ENCODE results near the gene EPRS1.

- TF ChIP-seq, protein P1, sequence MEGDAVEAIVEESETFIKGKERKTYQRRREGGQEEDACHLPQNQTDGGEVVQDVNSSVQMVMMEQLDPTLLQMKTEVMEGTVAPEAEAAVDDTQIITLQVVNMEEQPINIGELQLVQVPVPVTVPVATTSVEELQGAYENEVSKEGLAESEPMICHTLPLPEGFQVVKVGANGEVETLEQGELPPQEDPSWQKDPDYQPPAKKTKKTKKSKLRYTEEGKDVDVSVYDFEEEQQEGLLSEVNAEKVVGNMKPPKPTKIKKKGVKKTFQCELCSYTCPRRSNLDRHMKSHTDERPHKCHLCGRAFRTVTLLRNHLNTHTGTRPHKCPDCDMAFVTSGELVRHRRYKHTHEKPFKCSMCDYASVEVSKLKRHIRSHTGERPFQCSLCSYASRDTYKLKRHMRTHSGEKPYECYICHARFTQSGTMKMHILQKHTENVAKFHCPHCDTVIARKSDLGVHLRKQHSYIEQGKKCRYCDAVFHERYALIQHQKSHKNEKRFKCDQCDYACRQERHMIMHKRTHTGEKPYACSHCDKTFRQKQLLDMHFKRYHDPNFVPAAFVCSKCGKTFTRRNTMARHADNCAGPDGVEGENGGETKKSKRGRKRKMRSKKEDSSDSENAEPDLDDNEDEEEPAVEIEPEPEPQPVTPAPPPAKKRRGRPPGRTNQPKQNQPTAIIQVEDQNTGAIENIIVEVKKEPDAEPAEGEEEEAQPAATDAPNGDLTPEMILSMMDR (IDR thresholded peaks at IDR 0.05): no peak
- no peak for TF ChIP-seq POLR2A (IDR thresholded peaks at IDR 0.05)
Measured at GRCh38 chr1:220056374-220056773, 10.1 kb upstream of the EPRS1 start.
